Neural progenitor cell (in vitro differentiated cells): ENCODE measurements around the gene PHEX. TPM values are rescaled to one million over a fixed set of nuclear protein-coding genes. Genes with fewer than 3 reads are reported as not detected.

Source experiments
- DNase-seq: peaks from one replicate; pipeline ENCODE4 v3.0.0-alpha.2; 2016; ENCODE audit warnings: low spot score
- H2AFZ ChIP-seq: fragments of 200-600 bp; sonication (generic); replicated peaks from 2 replicates; pipeline ENCODE4 v1.6.1; 2016; ENCODE audit warnings: antibody characterized with exemption
- H3F3A ChIP-seq: fragments of 200-600 bp; sonication (generic); 2 replicates; pipeline ENCODE4 v1.6.1; 2016; ENCODE audit warnings: antibody characterized with exemption, low read depth
- H3K27ac ChIP-seq: fragments of 200-600 bp; sonication (generic); 2 replicates; pipeline ENCODE4 v1.5.1; 2016; ENCODE audit warnings: mild to moderate bottlenecking
- H3K27me3 ChIP-seq: fragments of 200-600 bp; sonication (generic); 2 replicates; pipeline ENCODE4 v1.6.1; 2016; ENCODE audit warnings: mild to moderate bottlenecking, moderate library complexity
- H3K36me3 ChIP-seq: fragments of 200-600 bp; sonication (generic); 2 replicates; pipeline ENCODE4 v1.5.1; 2016
- H3K4me1 ChIP-seq: fragments of 200-600 bp; sonication (generic); 2 replicates; pipeline ENCODE4 v1.6.1; 2016; ENCODE audit warnings: mixed run types
- H3K4me2 ChIP-seq: fragments of 200-600 bp; sonication (generic); 2 replicates; pipeline ENCODE4 v1.6.1; 2016
- H3K4me3 ChIP-seq: fragments of 200-600 bp; sonication (generic); 2 replicates; pipeline ENCODE4 v1.5.1; 2016
- H3K79me2 ChIP-seq: fragments of 200-600 bp; sonication (generic); 2 replicates; pipeline ENCODE4 v1.6.1; 2016; ENCODE audit warnings: low read depth
- H3K9ac ChIP-seq: fragments of 200-600 bp; sonication (generic); 2 replicates; pipeline ENCODE4 v1.6.1; 2016
- H3K9me3 ChIP-seq: fragments of 200-600 bp; sonication (generic); 2 replicates; pipeline ENCODE4 v1.5.1; 2016; ENCODE audit warnings: low read depth
- H4K20me1 ChIP-seq: fragments of 200-600 bp; sonication (generic); 2 replicates; pipeline ENCODE4 v1.6.1; 2016; ENCODE audit warnings: low read depth
- H3K27ac Mint-ChIP-seq: 3 replicates; pipeline ENCODE4 v1.8.0; 2021; ENCODE audit warnings: mixed read lengths
- H3K27me3 Mint-ChIP-seq: 2 replicates; pipeline ENCODE4 v1.8.0; 2022; ENCODE audit warnings: low read depth, mild to moderate bottlenecking, inconsistent platforms, moderate library complexity, mixed read lengths; ENCODE audit not compliant: insufficient read depth
- H3K36me3 Mint-ChIP-seq: 3 replicates; pipeline ENCODE4 v1.8.0; 2021; ENCODE audit warnings: mixed read lengths
- H3K4me1 Mint-ChIP-seq: 3 replicates; pipeline ENCODE4 v1.8.0; 2021; ENCODE audit warnings: mixed read lengths
- H3K4me3 Mint-ChIP-seq: 3 replicates; pipeline ENCODE4 v1.8.0; 2021; ENCODE audit warnings: mild to moderate bottlenecking, moderate library complexity, mixed read lengths
- H3K9me3 Mint-ChIP-seq: 3 replicates; pipeline ENCODE4 v1.8.0; 2020; ENCODE audit warnings: mixed read lengths
- EZH2 ChIP-seq: fragments of 200-600 bp; sonication (generic); IDR thresholded peaks from 2 replicates; pipeline ENCODE4 v1.6.1; 2017; ENCODE audit warnings: antibody characterized with exemption, mild to moderate bottlenecking, moderate library complexity
- EZH2phosphoT487 ChIP-seq: fragments of 200-600 bp; sonication (generic); IDR thresholded peaks from 2 replicates; pipeline ENCODE4 v1.6.1; 2017; ENCODE audit warnings: antibody characterized with exemption
- total RNA-seq: library from RNA; depleted of rRNA; stranded (reverse); fragments of >200 nt; gene quantifications from 2 replicates; pipeline ENCODE4 v1.2.3, GENCODE V29; 2015; ENCODE audit warnings: low replicate concordance
- TF ChIP-seq, protein P1 (sequence below): fragments of 200-600 bp; sonication (generic); IDR thresholded peaks from 2 replicates; pipeline ENCODE4 v1.5.1; 2017; ENCODE audit warnings: antibody characterized with exemption, mild to moderate bottlenecking

The PHEX gene
- total RNA-seq, 1 donor from 2014 or later: 0.07 TPM

DNA sequence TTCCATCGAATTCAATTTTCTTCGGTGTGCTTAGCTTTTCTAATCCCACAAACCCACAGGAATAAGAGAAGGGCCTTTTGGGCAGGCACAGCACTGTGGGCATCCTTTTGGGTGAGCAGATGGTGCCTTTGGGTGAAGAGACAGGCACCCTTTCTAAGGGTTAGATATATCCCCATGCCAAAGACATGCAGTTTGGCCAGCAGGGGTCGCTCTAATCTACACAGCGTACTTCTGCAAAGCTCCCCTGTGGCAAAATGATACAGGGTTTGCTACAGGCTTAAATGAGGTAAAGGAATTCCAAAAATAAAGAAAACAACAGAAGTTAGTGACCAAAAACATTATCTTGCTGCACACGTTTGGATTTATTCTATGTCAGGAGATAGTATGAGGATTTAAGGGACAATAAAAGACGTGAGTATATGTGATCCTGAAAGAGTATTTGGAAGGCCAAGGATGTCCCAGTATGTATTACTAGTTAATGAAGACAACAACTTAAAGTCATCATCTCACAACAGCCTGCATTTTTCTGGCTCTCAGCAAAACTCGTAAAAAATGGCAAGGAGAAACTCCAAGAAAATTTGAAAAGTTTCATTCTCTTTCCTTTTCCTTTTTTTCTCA, 49.5 kb downstream of the PHEX start:
- no peaks in the 10 kb centered on the region for H3K79me2 ChIP-seq
- peak; percentile 67 for DNase-seq

DNA sequence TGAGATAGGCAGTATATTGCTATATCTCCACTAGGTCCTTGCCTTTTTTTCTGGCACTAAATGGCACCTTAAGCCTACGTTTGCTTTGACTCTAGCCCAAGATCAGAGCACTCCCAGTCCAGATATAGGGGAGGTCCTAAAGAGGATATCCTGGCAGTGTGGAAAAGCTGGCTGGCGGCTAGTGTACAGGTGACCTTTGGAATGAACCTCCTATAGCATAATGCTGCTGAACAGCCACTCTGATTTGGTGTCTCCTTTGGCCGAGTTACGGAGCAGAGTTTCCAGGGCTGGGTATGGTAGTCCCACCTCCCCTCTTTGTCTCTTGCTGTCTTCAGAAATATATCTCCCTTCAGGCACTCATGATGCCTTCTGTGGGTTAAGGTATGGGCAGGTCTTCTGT, 53.9 kb downstream of the PHEX start:
- H3K4me1 ChIP-seq: no peaks in the 10 kb centered on the region
- no peaks in the 10 kb centered on the region for H3K36me3 Mint-ChIP-seq
- H3K9me3 ChIP-seq: peaks cover 4% of the 10 kb centered on the region
- no peak overlapping the region for H3K27ac ChIP-seq
- no peaks in the 10 kb centered on the region for H3K79me2 ChIP-seq
- no peaks in the 10 kb centered on the region for H3K27me3 ChIP-seq
- H4K20me1 ChIP-seq: no peaks in the 10 kb centered on the region
- no peak for DNase-seq
- H3K4me2 ChIP-seq: no peak overlapping the region
- H3K9ac ChIP-seq: no peak overlapping the region
- TF ChIP-seq, protein P1, sequence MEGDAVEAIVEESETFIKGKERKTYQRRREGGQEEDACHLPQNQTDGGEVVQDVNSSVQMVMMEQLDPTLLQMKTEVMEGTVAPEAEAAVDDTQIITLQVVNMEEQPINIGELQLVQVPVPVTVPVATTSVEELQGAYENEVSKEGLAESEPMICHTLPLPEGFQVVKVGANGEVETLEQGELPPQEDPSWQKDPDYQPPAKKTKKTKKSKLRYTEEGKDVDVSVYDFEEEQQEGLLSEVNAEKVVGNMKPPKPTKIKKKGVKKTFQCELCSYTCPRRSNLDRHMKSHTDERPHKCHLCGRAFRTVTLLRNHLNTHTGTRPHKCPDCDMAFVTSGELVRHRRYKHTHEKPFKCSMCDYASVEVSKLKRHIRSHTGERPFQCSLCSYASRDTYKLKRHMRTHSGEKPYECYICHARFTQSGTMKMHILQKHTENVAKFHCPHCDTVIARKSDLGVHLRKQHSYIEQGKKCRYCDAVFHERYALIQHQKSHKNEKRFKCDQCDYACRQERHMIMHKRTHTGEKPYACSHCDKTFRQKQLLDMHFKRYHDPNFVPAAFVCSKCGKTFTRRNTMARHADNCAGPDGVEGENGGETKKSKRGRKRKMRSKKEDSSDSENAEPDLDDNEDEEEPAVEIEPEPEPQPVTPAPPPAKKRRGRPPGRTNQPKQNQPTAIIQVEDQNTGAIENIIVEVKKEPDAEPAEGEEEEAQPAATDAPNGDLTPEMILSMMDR: no peak
- no peak for TF ChIP-seq EZH2phosphoT487
- no peak for TF ChIP-seq EZH2
- H3K36me3 ChIP-seq: no peaks in the 10 kb centered on the region
- no peaks in the 10 kb centered on the region for H3K4me1 Mint-ChIP-seq
- H3F3A ChIP-seq: no peaks in the 10 kb centered on the region
- no peak overlapping the region for H3K4me3 ChIP-seq
- H3K4me3 Mint-ChIP-seq: no peak overlapping the region
- no peak overlapping the region for H2AFZ ChIP-seq
- no peaks in the 10 kb centered on the region for H3K9me3 Mint-ChIP-seq
- H3K27ac Mint-ChIP-seq: no peak overlapping the region
- no peaks in the 10 kb centered on the region for H3K27me3 Mint-ChIP-seq

More for the DNA sequence above, 49.5 kb downstream of the PHEX start:
- H3K4me3 Mint-ChIP-seq: no peak overlapping the region
- TF ChIP-seq, protein P1: peak; percentile 74
- TF ChIP-seq EZH2phosphoT487 (no peak), EZH2 (no peak)
- H3K36me3 Mint-ChIP-seq: no peaks in the 10 kb centered on the region
- no peaks in the 10 kb centered on the region for H3K9me3 Mint-ChIP-seq
- H3K27ac Mint-ChIP-seq: no peak overlapping the region
- Histone ChIP-seq H3K27ac (no peak overlapping the region), H3K27me3 (no peaks in the 10 kb centered on the region), H3F3A (no peaks in the 10 kb centered on the region), H3K36me3 (no peaks in the 10 kb centered on the region), H2AFZ (no peak overlapping the region), H3K4me3 (no peak overlapping the region), H3K9me3 (no peaks in the 10 kb centered on the region), H3K4me2 (no peak overlapping the region), H3K4me1 (no peaks in the 10 kb centered on the region), H3K9ac (no peak overlapping the region), H4K20me1 (no peaks in the 10 kb centered on the region)
- no peaks in the 10 kb centered on the region for H3K4me1 Mint-ChIP-seq
- H3K27me3 Mint-ChIP-seq: no peaks in the 10 kb centered on the region

DNA sequence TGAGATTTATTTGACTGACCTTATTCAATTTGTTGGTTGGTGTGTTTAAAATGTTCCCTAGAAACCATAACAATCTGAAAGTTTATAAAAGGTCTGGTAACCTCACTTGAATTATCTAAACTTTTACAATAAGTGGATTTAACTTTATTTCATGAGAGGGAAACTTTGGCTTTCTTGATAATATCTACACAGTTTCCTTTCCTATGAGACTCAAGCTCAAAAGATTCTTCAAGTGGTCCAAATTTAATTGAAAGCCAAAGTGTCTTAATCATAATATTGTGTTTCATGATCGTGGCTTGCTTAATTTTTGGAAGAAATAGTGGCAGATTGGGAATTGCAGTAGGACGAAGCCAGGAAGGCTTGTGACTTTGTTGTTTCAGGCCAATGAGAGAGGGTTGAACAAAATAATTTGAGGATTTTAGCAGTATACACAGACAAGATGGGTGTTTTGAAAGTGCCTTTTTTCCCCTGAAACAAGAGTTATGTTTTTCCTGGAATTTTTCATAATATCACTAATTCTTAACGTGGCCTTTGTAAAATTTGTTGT, 55.0 kb downstream of the PHEX start:
- no peaks in the 10 kb centered on the region for H3K4me1 ChIP-seq
- no peaks in the 10 kb centered on the region for H3K36me3 Mint-ChIP-seq
- no peak for TF ChIP-seq EZH2phosphoT487
- TF ChIP-seq, protein P1: no peak
- H3K4me3 Mint-ChIP-seq: no peak overlapping the region
- peaks cover 4% of the 10 kb centered on the region for H3K9me3 ChIP-seq
- no peaks in the 10 kb centered on the region for H3K27me3 ChIP-seq
- H3K9me3 Mint-ChIP-seq: peaks cover 2% of the 10 kb centered on the region
- H3K4me3 ChIP-seq: no peak overlapping the region
- H3K36me3 ChIP-seq: no peaks in the 10 kb centered on the region
- H4K20me1 ChIP-seq: no peaks in the 10 kb centered on the region
- DNase-seq: no peak
- no peaks in the 10 kb centered on the region for H3K79me2 ChIP-seq
- H2AFZ ChIP-seq: no peak overlapping the region
- H3K27ac Mint-ChIP-seq: no peak overlapping the region
- no peaks in the 10 kb centered on the region for H3K27me3 Mint-ChIP-seq
- H3K4me2 ChIP-seq: no peak overlapping the region
- no peaks in the 10 kb centered on the region for H3F3A ChIP-seq
- H3K4me1 Mint-ChIP-seq: no peaks in the 10 kb centered on the region
- H3K9ac ChIP-seq: no peak overlapping the region
- no peak overlapping the region for H3K27ac ChIP-seq
